IMR-90 (cell line): ENCODE results near the gene IQCE. TPM values are rescaled to one million over a fixed set of nuclear protein-coding genes. Genes with fewer than 3 reads are reported as not detected.
A peak's percentile ranks its signal among the peaks of the same experiment; 100 is the strongest.

Experiments
- ATAC-seq: fragments of 200-7000 bp; cut with Tn5 transposase; 2 replicates; pipeline ENCODE4 v1.9.1; 2020; ENCODE audit warnings: low read depth, mild to moderate bottlenecking, moderate library complexity
- BruUV-seq: library from RNA; stranded (reverse); fragments of 400-500 nt; replicated peaks from 2 replicates; lab custom pipeline; 2021; lab: Mats Ljungman, UMichigan
- CTCF ChIA-PET: fragments of 300-600 bp; formaldehyde crosslinking; extraction: SDS; loops from one replicate; lab custom pipeline; 2021; ENCODE audit warnings: antibody characterized with exemption; lab: Yijun Ruan, JAX
- POLR2A ChIA-PET: fragments of 300-600 bp; sonication (Branson Sonifier 250); formaldehyde crosslinking; loops from one replicate; lab custom pipeline; 2022; ENCODE audit warnings: antibody characterized with exemption; ENCODE audit not compliant: unreplicated experiment; lab: Charles Lee
- DNase-seq: peaks from one replicate; pipeline ENCODE4 v3.0.0; 2013
- H2AFZ ChIP-seq: replicated peaks from 2 replicates; pipeline ENCODE3; 2013; ENCODE audit warnings: low read length, mild to moderate bottlenecking; ENCODE audit not compliant: poor library complexity
- H2AK5ac ChIP-seq: 2 replicates; pipeline ENCODE4 v1.6.1; 2013; ENCODE audit warnings: low read depth, low read length, inconsistent platforms
- H2AK9ac ChIP-seq: replicated peaks from 2 replicates; pipeline ENCODE3; 2013; ENCODE audit warnings: mild to moderate bottlenecking, low read depth, low read length, moderate library complexity; ENCODE audit not compliant: poor library complexity
- H2BK120ac ChIP-seq: 2 replicates; pipeline ENCODE4 v1.6.1; 2013; ENCODE audit warnings: low read depth, low read length, inconsistent platforms
- H2BK15ac ChIP-seq: 3 replicates; pipeline ENCODE4 v1.6.1; 2013; ENCODE audit warnings: low read depth, low read length, inconsistent platforms
- H2BK20ac ChIP-seq: 2 replicates; pipeline ENCODE4 v1.6.1; 2013; ENCODE audit warnings: low read depth, mild to moderate bottlenecking, inconsistent platforms, low read length, moderate library complexity
- H2BK5ac ChIP-seq: 2 replicates; pipeline ENCODE4 v1.6.1; 2013; ENCODE audit warnings: mild to moderate bottlenecking, low read depth, low read length, inconsistent platforms; ENCODE audit not compliant: poor library complexity, severe bottlenecking
- H3K14ac ChIP-seq: replicated peaks from 2 replicates; pipeline ENCODE4 v1.6.1; 2013; ENCODE audit warnings: low read depth, low read length, inconsistent platforms
- H3K18ac ChIP-seq: 2 replicates; pipeline ENCODE4 v1.6.1; 2013; ENCODE audit warnings: low read depth, low read length, control low read depth
- H3K23ac ChIP-seq: 2 replicates; pipeline ENCODE4 v1.6.1; 2013; ENCODE audit warnings: low read depth, low read length, inconsistent platforms
- H3K27ac ChIP-seq: 2 replicates; pipeline ENCODE4 v1.5.1; 2013; ENCODE audit warnings: mild to moderate bottlenecking, control low read depth, low read length; ENCODE audit not compliant: insufficient read depth
- H3K27me3 ChIP-seq: 2 replicates; pipeline ENCODE4 v1.6.1; 2013; ENCODE audit warnings: low read length; ENCODE audit not compliant: control insufficient read depth, insufficient read depth
- H3K36me3 ChIP-seq: 2 replicates; pipeline ENCODE4 v1.6.1; 2013; ENCODE audit warnings: low read length, mixed read lengths; ENCODE audit not compliant: control insufficient read depth, insufficient read depth
- H3K4ac ChIP-seq: 2 replicates; pipeline ENCODE4 v1.6.1; 2013; ENCODE audit warnings: low read depth, low read length, inconsistent platforms
- H3K4me1 ChIP-seq: 2 replicates; pipeline ENCODE4 v1.6.1; 2013; ENCODE audit warnings: low read length, mixed read lengths; ENCODE audit not compliant: control insufficient read depth, insufficient read depth
- H3K4me2 ChIP-seq: 2 replicates; pipeline ENCODE4 v1.6.1; 2013; ENCODE audit warnings: low read depth, mild to moderate bottlenecking, control low read depth, low read length, moderate library complexity
- H3K4me3 ChIP-seq: 2 replicates; pipeline ENCODE4 v1.5.1; 2013; ENCODE audit warnings: low read depth, mild to moderate bottlenecking, control low read depth, low read length, moderate library complexity; ENCODE audit not compliant: insufficient read depth
- H3K56ac ChIP-seq: 2 replicates; pipeline ENCODE4 v1.6.1; 2013; ENCODE audit warnings: low read length, inconsistent platforms; ENCODE audit not compliant: insufficient read depth; ENCODE audit errors: extremely low read depth
- H3K79me1 ChIP-seq, 2 experiments: 2 replicates each; pipeline ENCODE4 v1.6.1; 2013; ENCODE audit warnings: low read length in 2 of 2, inconsistent platforms in 1 of 2, low read depth in 1 of 2
- H3K9ac ChIP-seq: 2 replicates; pipeline ENCODE4 v1.6.1; 2013; ENCODE audit warnings: low read depth, low read length, control low read depth
- H3K9me1 ChIP-seq: 2 replicates; pipeline ENCODE4 v1.6.1; 2013; ENCODE audit warnings: low read length, inconsistent platforms; ENCODE audit not compliant: insufficient read depth
- H3K9me3 ChIP-seq: 2 replicates; pipeline ENCODE4 v1.6.1; 2013; ENCODE audit warnings: low read length; ENCODE audit not compliant: control insufficient read depth, insufficient read depth
- H4K20me1 ChIP-seq: 2 replicates; pipeline ENCODE4 v1.6.1; 2013; ENCODE audit warnings: low read length, inconsistent platforms; ENCODE audit not compliant: insufficient read depth
- H4K5ac ChIP-seq: 2 replicates; pipeline ENCODE4 v1.6.1; 2013; ENCODE audit warnings: mild to moderate bottlenecking, low read depth, low read length, control low read depth
- H4K8ac ChIP-seq, 2 experiments: 2 replicates each; pipeline ENCODE4 v1.6.1; 2013; ENCODE audit warnings: low read depth in 2 of 2, low read length in 2 of 2, control low read depth in 1 of 2, inconsistent platforms in 1 of 2
- H4K91ac ChIP-seq: 2 replicates; pipeline ENCODE4 v1.6.1; 2013; ENCODE audit warnings: low read depth, low read length, inconsistent platforms; ENCODE audit not compliant: insufficient read depth
- FOS ChIP-seq: fragments of 150-350 bp; IDR thresholded peaks from 2 replicates; pipeline ENCODE4 v1.6.1; 2016; ENCODE audit warnings: low read depth, low read length
- MAFK ChIP-seq: IDR thresholded peaks from 2 replicates; pipeline ENCODE4 v1.6.1; 2012; ENCODE audit warnings: low read depth, low read length, improper control_type of control experiment
- MAZ ChIP-seq: IDR thresholded peaks from 2 replicates; pipeline ENCODE4 v1.6.1; 2012; ENCODE audit warnings: low read depth, mild to moderate bottlenecking, low read length, improper control_type of control experiment, moderate library complexity, borderline replicate concordance
- WGBS, 2 experiments: methylation state at CpG; one replicate each; pipeline versions ENCODE4 v1.1.5 to v1.1.7; 2013; ENCODE audit warnings: missing lambda C conversion rate in 2 of 2; ENCODE audit not compliant: insufficient read length in 1 of 2; ENCODE audit errors: extremely low coverage in 2 of 2; 5-methylcytosine and 5-hydroxymethylcytosine counted together
- dilution Hi-C: fragments of 300-500 bp; cut with HindIII; formaldehyde crosslinking; loops from one replicate; pipeline ENCODE4 v1.14.3; 2018; ENCODE audit warnings: low sequenced_read_pairs; ENCODE audit not compliant: unreplicated experiment
- in situ Hi-C: fragments of 300-500 bp; cut with MboI; formaldehyde crosslinking; loops from 3 replicates; pipeline ENCODE4 v1.14.3; 2019; ENCODE audit warnings: low sequenced_read_pairs, inconsistent platforms, mixed read lengths
- intact Hi-C: fragments of 100-400 bp; cut with micrococcal nuclease; formaldehyde crosslinking; loops from 2 replicates; pipeline ENCODE4 v1.10.0; 2022
- polyA plus RNA-seq, 3 experiments: library from polyadenylated mRNA; depleted of rRNA; stranded (reverse); fragments of >200 nt; gene quantifications; 2 replicates each; pipeline ENCODE4 v1.2.3, GENCODE V29; 2012; ENCODE audit warnings: low replicate concordance in 1 of 3
- total RNA-seq: library from RNA; depleted of rRNA; stranded (reverse); fragments of >200 nt; gene quantifications from 2 replicates; pipeline ENCODE4 v1.2.3, GENCODE V29; 2012

The IQCE gene
- total and polyA plus RNA-seq, 2 of the 4 experiments (the other 2 are of a cell fraction): 5.0 to 6.3 TPM

- peak; percentile 82 for DNase-seq
- Histone ChIP-seq H3K27ac (no peak overlapping the region), H2AK9ac (peak overlapping the region; percentile 81), H3K14ac (peak overlapping the region; percentile 72; the same call in 1 of the 2 replicates), H3K18ac (no peak overlapping the region), H4K5ac (no peak overlapping the region), H3K4me3 (no peak overlapping the region), H3K9me1 (peaks cover 6% of the 10 kb centered on the region; the same call in 1 of the 2 replicates), H4K20me1 (no peaks in the 10 kb centered on the region), H3K23ac (no peak overlapping the region), H2BK20ac (no peak overlapping the region), H2BK15ac (no peak overlapping the region), H2BK120ac (no peak overlapping the region), H3K56ac (no peak overlapping the region), H2BK5ac (no peak overlapping the region), H3K36me3 (peaks cover 16% of the 10 kb centered on the region), H4K8ac (no peak overlapping the region; a peak in 1 of 4 replicates), H3K4ac (peak overlapping the region; percentile 27; the same call in 1 of the 2 replicates), H2AK5ac (no peak overlapping the region), H3K9ac (no peak overlapping the region), H3K9me3 (no peaks in the 10 kb centered on the region), H3K79me1 (peaks cover 3% of the 10 kb centered on the region in 2 experiments; a peak in 1 of 4 replicates), H2AFZ (peak overlapping the region; percentile 74), H4K91ac (no peak overlapping the region), H3K27me3 (no peaks in the 10 kb centered on the region), H3K4me2 (no peak overlapping the region), H3K4me1 (peaks cover 5% of the 10 kb centered on the region)
- in situ Hi-C loops: no loop called here
- no TSS peak for BruUV-seq
- dilution Hi-C loops: no loop called here
- CTCF ChIA-PET: interaction anchor here (1.2 kb wide), 1 partner anchor 92 kb away, joined by 4 read pairs; no protein-coding TSS in a partner anchor
- ATAC-seq: peak; percentile 46
- POLR2A ChIA-PET: interaction anchor here (0.6 kb wide), 1 partner anchor 184 kb away, joined by 4 read pairs; no protein-coding TSS in a partner anchor
- TF ChIP-seq FOS (peak; percentile 87), MAZ (no peak), MAFK (no peak)
- WGBS, 2 experiments: 24% methylated on average over 4 of the region's 22 CpGs; no CpG with 5 or more reads in 1 of the 2 experiments
- intact Hi-C loops: no loop called here
Measured at GRCh38 chr7:2572101-2572842, 13.5 kb downstream of the IQCE start.
